K562 (cell line): ENCODE measurements around the gene EBI3. TPM values are rescaled to one million over a fixed set of nuclear protein-coding genes. Genes with fewer than 3 reads are reported as not detected.
A peak's percentile ranks its signal among the peaks of the same experiment; 100 is the strongest.

ENCODE experiments used
- JUNB ChIP-seq: fragments of 450-650 bp; formaldehyde crosslinking; conservative IDR thresholded peaks from 2 replicates; pipeline ENCODE4 v1.4.0; 2020; ENCODE audit warnings: mild to moderate bottlenecking
- MCM7 ChIP-seq, 2 experiments: fragments of 450-650 bp; IDR thresholded peaks; 2 replicates each; pipeline ENCODE4 v1.6.1; 2016 to 2018
- POLR2A ChIP-seq: fragments of 450-650 bp; conservative IDR thresholded peaks from 2 replicates; pipeline ENCODE4 v1.6.1; 2016
- SAFB ChIP-seq: fragments of 200-400 bp; formaldehyde crosslinking; IDR thresholded peaks from 2 replicates; pipeline ENCODE4 v1.6.1; 2017; ENCODE audit warnings: low read depth, low read length, borderline replicate concordance
- SRF ChIP-seq, 2 experiments: fragments of 250-450, 450-650 bp in 1 of 2; sonication (Bioruptor Pico) in 1 of 2; sonication (generic) in 1 of 2; formaldehyde crosslinking; IDR thresholded peaks; 2 replicates each; pipeline versions ENCODE4 v1.5.0 to v1.5.1; 2020 to 2022; ENCODE audit warnings: mild to moderate bottlenecking in 1 of 2, missing genetic modification reagents in 1 of 2
- ZBTB1 ChIP-seq: sonication (generic); formaldehyde crosslinking; IDR thresholded peaks from 2 replicates; pipeline ENCODE4 v1.8.1; 2023; ENCODE audit warnings: missing genetic modification reagents, low read depth, mild to moderate bottlenecking, borderline replicate concordance
- ZBTB17 ChIP-seq: fragments of 450-650 bp; formaldehyde crosslinking; IDR thresholded peaks from 2 replicates; pipeline ENCODE4 v1.4.0; 2020; ENCODE audit warnings: mild to moderate bottlenecking
- ZNF512 ChIP-seq: IDR thresholded peaks from 2 replicates; pipeline ENCODE4 v1.6.1; 2016; ENCODE audit warnings: missing genetic modification characterization, missing compliant biosample characterization
- polyA plus RNA-seq, 8 experiments: library from polyadenylated mRNA; depleted of rRNA in 4 of 8; stranded (reverse) in 5 of 8; unstranded in 3 of 8; fragments of >200 nt; fragmentation: Nextera tagmentation in 2 of 8; fragmentation: Illumina TruSeq in 1 of 8; extraction: Ambion mirVana in 2 of 8; extraction: Trizol in 1 of 8; gene quantifications; 2 replicates each; pipeline versions ENCODE4 v1.2.1 to v1.2.3, GENCODE V29; 2011 to 2014; ENCODE audit warnings: inconsistent platforms in 1 of 8, missing spikeins in 1 of 8
- total RNA-seq, 7 experiments: library from RNA; depleted of rRNA in 6 of 7; stranded (reverse); fragments of >200 nt in 6 of 7; fragmentation: Illumina TruSeq in 2 of 7; extraction: Trizol in 2 of 7; gene quantifications; 2 replicates each; pipeline versions ENCODE4 v1.2.1 to v1.2.3, GENCODE V29; 2011 to 2021; ENCODE audit warnings: low replicate concordance in 1 of 7
- TF ChIP-seq, protein P1 (sequence below): fragments of 200-800 bp; sonication (Bioruptor generic); IDR thresholded peaks from 2 replicates; pipeline ENCODE4 v1.6.1; 2016; ENCODE audit warnings: missing genetic modification characterization, missing compliant biosample characterization
- TF ChIP-seq, protein P2 (sequence below), 2 experiments: fragments of 450-650 bp; formaldehyde crosslinking in 1 of 2; IDR thresholded peaks; 2 replicates each; pipeline versions ENCODE4 v1.4.0 to v1.6.1; 2014 to 2020; ENCODE audit warnings: mild to moderate bottlenecking in 2 of 2, borderline replicate concordance in 1 of 2, low read depth in 1 of 2

EBI3 gene
- total and polyA plus RNA-seq, 9 of the 15 experiments (the other 6 are each of a cell fraction or from before 2014, with no cell fraction given) = 0.08 to 0.35 (median 0.22) TPM; not detected in 6

DNA sequence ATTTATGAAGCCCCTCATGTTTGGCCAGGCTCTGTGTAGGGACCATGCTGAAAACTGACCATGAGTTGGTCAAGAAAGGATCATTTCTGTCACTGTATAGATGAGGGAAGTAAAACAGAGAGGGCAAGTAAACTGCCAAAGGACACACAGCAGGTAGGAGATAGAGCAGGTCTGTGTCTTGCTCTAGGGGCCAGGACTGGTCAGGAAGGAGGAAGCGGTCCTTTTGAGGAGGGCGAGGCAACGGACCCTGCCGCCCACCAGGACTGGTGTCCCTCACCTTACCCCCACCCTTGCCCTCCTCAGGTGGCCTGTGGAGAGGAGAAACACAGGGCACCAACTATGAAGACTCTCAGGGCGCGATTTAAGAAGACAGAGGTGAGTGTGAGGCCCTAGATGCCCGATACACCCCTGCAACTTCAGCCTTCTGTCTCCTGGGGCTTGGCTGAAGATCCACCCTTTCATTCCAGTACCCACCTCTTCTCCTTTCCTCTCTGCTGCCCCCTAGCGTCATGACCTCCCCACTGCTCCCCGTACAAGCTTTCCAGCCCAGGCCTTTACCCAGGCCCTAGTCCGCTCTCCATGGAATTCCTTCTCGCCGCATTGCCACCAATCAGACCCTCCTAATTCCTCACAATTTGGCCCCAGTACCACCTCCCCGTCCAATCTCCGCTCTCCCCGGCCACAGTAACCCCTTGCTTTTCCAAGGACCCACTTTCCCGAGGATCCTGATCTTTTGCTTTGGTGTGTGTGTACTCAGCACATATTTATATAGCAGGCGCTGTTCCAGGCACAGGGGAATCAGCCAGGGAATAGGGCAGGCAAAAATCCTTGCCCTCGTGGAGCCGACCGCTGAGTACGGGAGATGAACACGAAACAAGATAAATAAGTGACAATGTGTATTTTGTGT lies 43.0 kb upstream of the EBI3 start (continued):
- TF ChIP-seq, protein P1, sequence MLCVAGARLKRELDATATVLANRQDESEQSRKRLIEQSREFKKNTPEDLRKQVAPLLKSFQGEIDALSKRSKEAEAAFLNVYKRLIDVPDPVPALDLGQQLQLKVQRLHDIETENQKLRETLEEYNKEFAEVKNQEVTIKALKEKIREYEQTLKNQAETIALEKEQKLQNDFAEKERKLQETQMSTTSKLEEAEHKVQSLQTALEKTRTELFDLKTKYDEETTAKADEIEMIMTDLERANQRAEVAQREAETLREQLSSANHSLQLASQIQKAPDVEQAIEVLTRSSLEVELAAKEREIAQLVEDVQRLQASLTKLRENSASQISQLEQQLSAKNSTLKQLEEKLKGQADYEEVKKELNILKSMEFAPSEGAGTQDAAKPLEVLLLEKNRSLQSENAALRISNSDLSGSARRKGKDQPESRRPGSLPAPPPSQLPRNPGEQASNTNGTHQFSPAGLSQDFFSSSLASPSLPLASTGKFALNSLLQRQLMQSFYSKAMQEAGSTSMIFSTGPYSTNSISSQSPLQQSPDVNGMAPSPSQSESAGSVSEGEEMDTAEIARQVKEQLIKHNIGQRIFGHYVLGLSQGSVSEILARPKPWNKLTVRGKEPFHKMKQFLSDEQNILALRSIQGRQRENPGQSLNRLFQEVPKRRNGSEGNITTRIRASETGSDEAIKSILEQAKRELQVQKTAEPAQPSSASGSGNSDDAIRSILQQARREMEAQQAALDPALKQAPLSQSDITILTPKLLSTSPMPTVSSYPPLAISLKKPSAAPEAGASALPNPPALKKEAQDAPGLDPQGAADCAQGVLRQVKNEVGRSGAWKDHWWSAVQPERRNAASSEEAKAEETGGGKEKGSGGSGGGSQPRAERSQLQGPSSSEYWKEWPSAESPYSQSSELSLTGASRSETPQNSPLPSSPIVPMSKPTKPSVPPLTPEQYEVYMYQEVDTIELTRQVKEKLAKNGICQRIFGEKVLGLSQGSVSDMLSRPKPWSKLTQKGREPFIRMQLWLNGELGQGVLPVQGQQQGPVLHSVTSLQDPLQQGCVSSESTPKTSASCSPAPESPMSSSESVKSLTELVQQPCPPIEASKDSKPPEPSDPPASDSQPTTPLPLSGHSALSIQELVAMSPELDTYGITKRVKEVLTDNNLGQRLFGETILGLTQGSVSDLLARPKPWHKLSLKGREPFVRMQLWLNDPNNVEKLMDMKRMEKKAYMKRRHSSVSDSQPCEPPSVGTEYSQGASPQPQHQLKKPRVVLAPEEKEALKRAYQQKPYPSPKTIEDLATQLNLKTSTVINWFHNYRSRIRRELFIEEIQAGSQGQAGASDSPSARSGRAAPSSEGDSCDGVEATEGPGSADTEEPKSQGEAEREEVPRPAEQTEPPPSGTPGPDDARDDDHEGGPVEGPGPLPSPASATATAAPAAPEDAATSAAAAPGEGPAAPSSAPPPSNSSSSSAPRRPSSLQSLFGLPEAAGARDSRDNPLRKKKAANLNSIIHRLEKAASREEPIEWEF = no peak
- no peak for TF ChIP-seq SAFB
- TF ChIP-seq MCM7 (IDR thresholded peaks at IDR 0.05) = no peak
- no peak for TF ChIP-seq SRF (CRISPR knock-in tag; IDR thresholded peaks at IDR 0.05)
- no peak for TF ChIP-seq ZNF512 (tag)
- no peak for TF ChIP-seq POLR2A
- TF ChIP-seq ZBTB1 (CRISPR knock-in tag) = no peak
- TF ChIP-seq ZBTB17 (CRISPR knock-in tag) = no peak
- no peak for TF ChIP-seq JUNB (CRISPR knock-in tag)
- TF ChIP-seq, protein P2, sequence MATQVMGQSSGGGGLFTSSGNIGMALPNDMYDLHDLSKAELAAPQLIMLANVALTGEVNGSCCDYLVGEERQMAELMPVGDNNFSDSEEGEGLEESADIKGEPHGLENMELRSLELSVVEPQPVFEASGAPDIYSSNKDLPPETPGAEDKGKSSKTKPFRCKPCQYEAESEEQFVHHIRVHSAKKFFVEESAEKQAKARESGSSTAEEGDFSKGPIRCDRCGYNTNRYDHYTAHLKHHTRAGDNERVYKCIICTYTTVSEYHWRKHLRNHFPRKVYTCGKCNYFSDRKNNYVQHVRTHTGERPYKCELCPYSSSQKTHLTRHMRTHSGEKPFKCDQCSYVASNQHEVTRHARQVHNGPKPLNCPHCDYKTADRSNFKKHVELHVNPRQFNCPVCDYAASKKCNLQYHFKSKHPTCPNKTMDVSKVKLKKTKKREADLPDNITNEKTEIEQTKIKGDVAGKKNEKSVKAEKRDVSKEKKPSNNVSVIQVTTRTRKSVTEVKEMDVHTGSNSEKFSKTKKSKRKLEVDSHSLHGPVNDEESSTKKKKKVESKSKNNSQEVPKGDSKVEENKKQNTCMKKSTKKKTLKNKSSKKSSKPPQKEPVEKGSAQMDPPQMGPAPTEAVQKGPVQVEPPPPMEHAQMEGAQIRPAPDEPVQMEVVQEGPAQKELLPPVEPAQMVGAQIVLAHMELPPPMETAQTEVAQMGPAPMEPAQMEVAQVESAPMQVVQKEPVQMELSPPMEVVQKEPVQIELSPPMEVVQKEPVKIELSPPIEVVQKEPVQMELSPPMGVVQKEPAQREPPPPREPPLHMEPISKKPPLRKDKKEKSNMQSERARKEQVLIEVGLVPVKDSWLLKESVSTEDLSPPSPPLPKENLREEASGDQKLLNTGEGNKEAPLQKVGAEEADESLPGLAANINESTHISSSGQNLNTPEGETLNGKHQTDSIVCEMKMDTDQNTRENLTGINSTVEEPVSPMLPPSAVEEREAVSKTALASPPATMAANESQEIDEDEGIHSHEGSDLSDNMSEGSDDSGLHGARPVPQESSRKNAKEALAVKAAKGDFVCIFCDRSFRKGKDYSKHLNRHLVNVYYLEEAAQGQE (IDR thresholded peaks at IDR 0.05; ENCODE audit: borderline replicate concordance) = peak; percentile 66
- TF ChIP-seq, protein P2 (CRISPR knock-in tag; IDR thresholded peaks at IDR 0.05; ENCODE audit: low read depth) = no peak
